Natural killer cell (primary cell): Measurements from ENCODE around the gene SCYGR8. TPM values are rescaled to one million over a fixed set of nuclear protein-coding genes. Genes with fewer than 3 reads are reported as not detected.

ENCODE experiments used
- ATAC-seq, 3 donors: fragments of 150-1000 bp in 2 of 3; fragments of 200-7000 bp in 1 of 3; cut with Tn5 transposase; 1 replicate in 1 of 3; 2 replicates in 2 of 3; pipeline ENCODE4 v1.10.0; 2021; ENCODE audit warnings: mild to moderate bottlenecking in 2 of 3, moderate library complexity in 2 of 3
- DNase-seq, 2 donors: peaks; one replicate each; pipeline versions ENCODE4 v3.0.0 to v3.0.0-alpha.2; 2013 to 2021; ENCODE audit warnings: mixed read lengths in 1 of 2
- H3K27ac ChIP-seq: one replicate; pipeline ENCODE4 v1.5.1; 2013; ENCODE audit warnings: mild to moderate bottlenecking, low read length
- H3K27me3 ChIP-seq: one replicate; pipeline ENCODE4 v1.6.1; 2013; ENCODE audit warnings: low read length; ENCODE audit not compliant: control insufficient read depth, insufficient read depth
- H3K36me3 ChIP-seq: one replicate; pipeline ENCODE4 v1.6.1; 2013; ENCODE audit warnings: low read length; ENCODE audit not compliant: control insufficient read depth, insufficient read depth
- H3K4me1 ChIP-seq: one replicate; pipeline ENCODE4 v1.6.1; 2013; ENCODE audit warnings: low read length; ENCODE audit not compliant: control insufficient read depth, insufficient read depth
- H3K4me3 ChIP-seq: one replicate; pipeline ENCODE4 v1.5.1; 2013; ENCODE audit warnings: low read length
- H3K9me3 ChIP-seq: one replicate; pipeline ENCODE4 v1.6.1; 2013; ENCODE audit warnings: low read length; ENCODE audit not compliant: control insufficient read depth, insufficient read depth
- H3K27ac Mint-ChIP-seq, 2 donors: one replicate each; pipeline ENCODE4 v1.8.0; 2022; ENCODE audit warnings: mild to moderate bottlenecking in 2 of 2, mixed read lengths in 2 of 2, moderate library complexity in 1 of 2
- H3K27me3 Mint-ChIP-seq, 2 donors: one replicate each; pipeline ENCODE4 v1.8.0; 2022; ENCODE audit warnings: low read depth in 2 of 2, mixed read lengths in 2 of 2
- H3K36me3 Mint-ChIP-seq: one replicate; pipeline ENCODE4 v1.8.0; 2022; ENCODE audit warnings: mixed read lengths
- H3K4me1 Mint-ChIP-seq, 2 donors: one replicate each; pipeline ENCODE4 v1.8.0; 2022; ENCODE audit warnings: mixed read lengths in 2 of 2
- H3K4me3 Mint-ChIP-seq: one replicate; pipeline ENCODE4 v1.8.0; 2022; ENCODE audit warnings: mild to moderate bottlenecking, moderate library complexity, mixed read lengths
- H3K9me3 Mint-ChIP-seq, 2 donors: one replicate each; pipeline ENCODE4 v1.8.0; 2022; ENCODE audit warnings: mixed read lengths in 2 of 2
- CTCF ChIP-seq: fragments of 200-600 bp; IDR thresholded peaks from one replicate; pipeline ENCODE4 v1.8.0; 2022; ENCODE audit warnings: antibody characterized with exemption
- WGBS: methylation state at CpG from one replicate; pipeline ENCODE4 v1.1.7; 2013; ENCODE audit warnings: missing lambda C conversion rate; ENCODE audit not compliant: insufficient coverage; 5-methylcytosine and 5-hydroxymethylcytosine counted together
- intact Hi-C: fragments of 100-400 bp; cut with micrococcal nuclease; formaldehyde crosslinking; loops from one replicate; pipeline ENCODE4 v1.14.2; 2022
- total RNA-seq, 4 donors: library from RNA; stranded (reverse); fragments of 120-200 nt in 1 of 4; gene quantifications; one replicate each; pipeline versions ENCODE4 v1.2.3 to v1.2.4, GENCODE V29; 2013 to 2022

SCYGR8 gene
- total RNA-seq, 3 donors from 2014 or later (not counting 1 experiment from before 2014, with no cell fraction given), result not detected

GRCh38 chr2:227765788-227766372, 20.2 kb downstream of the SCYGR8 start:
- TF ChIP-seq CTCF, result no peak
- peaks cover 0 to 9% of the 10 kb centered on the region in 2 donors for H3K4me1 Mint-ChIP-seq
- DNase-seq (no peak), ATAC-seq (no peak)
- H3K4me3 Mint-ChIP-seq, result no peak overlapping the region
- H3K27me3 ChIP-seq, result no peaks in the 10 kb centered on the region
- no peaks in the 10 kb centered on the region for H3K9me3 Mint-ChIP-seq
- H3K36me3 Mint-ChIP-seq, result no peaks in the 10 kb centered on the region
- H3K27ac Mint-ChIP-seq, result no peak overlapping the region
- intact Hi-C loops, result loop anchor here (2.0 to 10.0 kb wide), 2 partner anchors 401 to 635 kb away; no protein-coding TSS in a partner anchor
- no peak overlapping the region for H3K4me3 ChIP-seq
- no peaks in the 10 kb centered on the region for H3K36me3 ChIP-seq
- H3K9me3 ChIP-seq, result no peaks in the 10 kb centered on the region
- peaks cover 0 to 2% of the 10 kb centered on the region in 2 donors for H3K27me3 Mint-ChIP-seq
- H3K27ac ChIP-seq, result no peak overlapping the region
- WGBS, result 77% methylated on average over 4 of the region's 4 CpGs
- no peaks in the 10 kb centered on the region for H3K4me1 ChIP-seq

- H3K4me3 ChIP-seq, result no peak overlapping the region
- Mint-ChIP-seq H3K4me3 (no peak overlapping the region), H3K27ac (no peak overlapping the region), H3K36me3 (no peaks in the 10 kb centered on the region), H3K27me3 (peaks cover 0 to 2% of the 10 kb centered on the region in 2 donors), H3K4me1 (peaks cover 0 to 9% of the 10 kb centered on the region in 2 donors), H3K9me3 (no peaks in the 10 kb centered on the region)
- intact Hi-C loops, result loop anchor here (2.0 to 10.0 kb wide), 2 partner anchors 402 to 636 kb away; no protein-coding TSS in a partner anchor
- ATAC-seq (peak; percentile 38 to 78 (median 65)), DNase-seq (peak; percentile 21 to 74)
- 31% methylated on average over 11 of the region's 11 CpGs for WGBS
- no peak overlapping the region for H3K27ac ChIP-seq
- no peaks in the 10 kb centered on the region for H3K4me1 ChIP-seq
- H3K9me3 ChIP-seq, result no peaks in the 10 kb centered on the region
- H3K36me3 ChIP-seq, result no peaks in the 10 kb centered on the region
- TF ChIP-seq CTCF, result peak; percentile 44
- H3K27me3 ChIP-seq, result no peaks in the 10 kb centered on the region
Observed at GRCh38 chr2:227766373-227766883, 20.7 kb downstream of the SCYGR8 start.

- Mint-ChIP-seq H3K36me3 (no peaks in the 10 kb centered on the region), H3K4me3 (no peak overlapping the region), H3K9me3 (no peaks in the 10 kb centered on the region), H3K4me1 (peaks cover 0 to 9% of the 10 kb centered on the region in 2 donors), H3K27me3 (peaks cover 0 to 6% of the 10 kb centered on the region in 2 donors), H3K27ac (no peak overlapping the region)
- Histone ChIP-seq H3K36me3 (no peaks in the 10 kb centered on the region), H3K27me3 (no peaks in the 10 kb centered on the region), H3K4me1 (no peaks in the 10 kb centered on the region), H3K4me3 (no peak overlapping the region), H3K27ac (no peak overlapping the region), H3K9me3 (no peaks in the 10 kb centered on the region)
- intact Hi-C loops, result loop anchor here (2.0 to 10.0 kb wide), 2 partner anchors 403 to 637 kb away; no protein-coding TSS in a partner anchor
- no peak for TF ChIP-seq CTCF
- 94% methylated on average over 22 of the region's 22 CpGs for WGBS
- ATAC-seq, result no peak
- no peak for DNase-seq
Observed at GRCh38 chr2:227767830-227768229, 22.1 kb downstream of the SCYGR8 start.
